Measurements from ENCODE around the gene GPHA2. TPM values are rescaled to one million over a fixed set of nuclear protein-coding genes. Genes with fewer than 3 reads are reported as not detected.

Gene GPHA2
- total RNA-seq, 1 donor = not detected

- Histone ChIP-seq H3K36me3 (ENCODE audit: insufficient read depth, low read length) (peaks cover 20% of the 10 kb centered on the region), H2AFZ (ENCODE audit: low read length) (no peak overlapping the region), H3K79me2 (ENCODE audit: insufficient read depth, low read length) (no peaks in the 10 kb centered on the region), H3K27me3 (ENCODE audit: insufficient read depth, low read length) (no peaks in the 10 kb centered on the region), H4K20me1 (ENCODE audit: insufficient read depth, low read length) (no peaks in the 10 kb centered on the region), H3K9me3 (ENCODE audit: low read depth, low read length) (no peaks in the 10 kb centered on the region), H3K4me3 (ENCODE audit: insufficient read depth, low read length) (no peak overlapping the region), H3K27ac (ENCODE audit: low read depth, low read length) (no peak overlapping the region), H3K4me2 (ENCODE audit: insufficient read depth, low read length) (no peak overlapping the region), H3K4me1 (ENCODE audit: insufficient read depth, low read length) (no peaks in the 10 kb centered on the region)
- no peak for TF ChIP-seq CTCF (IDR thresholded peaks at IDR 0.05; ENCODE audit: extremely low read depth, low read depth, low read length)
- peak; percentile 92 for DNase-seq (ENCODE audit: insufficient read length, low spot score, missing footprints)
Measured at GRCh38 chr11:64898076-64898445, 37.6 kb downstream of the GPHA2 start.

GRCh38 chr11:64897381-64898075 lies 38.2 kb downstream of the GPHA2 start:
- H3K9me3 ChIP-seq (ENCODE audit: low read depth, low read length) = no peaks in the 10 kb centered on the region
- no peak overlapping the region for H3K4me2 ChIP-seq (ENCODE audit: insufficient read depth, low read length)
- TF ChIP-seq CTCF (IDR thresholded peaks at IDR 0.05; ENCODE audit: extremely low read depth, low read depth, low read length) = no peak
- H3K36me3 ChIP-seq (ENCODE audit: insufficient read depth, low read length) = peaks cover 19% of the 10 kb centered on the region
- no peak overlapping the region for H3K27ac ChIP-seq (ENCODE audit: low read depth, low read length)
- no peak overlapping the region for H2AFZ ChIP-seq (ENCODE audit: low read length)
- no peaks in the 10 kb centered on the region for H3K4me1 ChIP-seq (ENCODE audit: insufficient read depth, low read length)
- H3K79me2 ChIP-seq (ENCODE audit: insufficient read depth, low read length) = no peaks in the 10 kb centered on the region
- no peak overlapping the region for H3K4me3 ChIP-seq (ENCODE audit: insufficient read depth, low read length)
- H4K20me1 ChIP-seq (ENCODE audit: insufficient read depth, low read length) = no peaks in the 10 kb centered on the region
- DNase-seq (ENCODE audit: insufficient read length, low spot score, missing footprints) = peak; percentile 80
- no peaks in the 10 kb centered on the region for H3K27me3 ChIP-seq (ENCODE audit: insufficient read depth, low read length)

GRCh38 chr11:64896448-64897022 lies 39.2 kb downstream of the GPHA2 start:
- Histone ChIP-seq H3K4me3 (ENCODE audit: insufficient read depth, low read length) (no peak overlapping the region), H3K79me2 (ENCODE audit: insufficient read depth, low read length) (no peaks in the 10 kb centered on the region), H3K4me2 (ENCODE audit: insufficient read depth, low read length) (no peak overlapping the region), H3K27me3 (ENCODE audit: insufficient read depth, low read length) (no peaks in the 10 kb centered on the region), H3K36me3 (ENCODE audit: insufficient read depth, low read length) (peaks cover 12% of the 10 kb centered on the region), H3K27ac (ENCODE audit: low read depth, low read length) (no peak overlapping the region), H3K4me1 (ENCODE audit: insufficient read depth, low read length) (no peaks in the 10 kb centered on the region), H3K9me3 (ENCODE audit: low read depth, low read length) (no peaks in the 10 kb centered on the region), H4K20me1 (ENCODE audit: insufficient read depth, low read length) (no peaks in the 10 kb centered on the region), H2AFZ (ENCODE audit: low read length) (no peak overlapping the region)
- no peak for DNase-seq (ENCODE audit: insufficient read length, low spot score, missing footprints)
- TF ChIP-seq CTCF (IDR thresholded peaks at IDR 0.05; ENCODE audit: extremely low read depth, low read depth, low read length) = no peak

DNA sequence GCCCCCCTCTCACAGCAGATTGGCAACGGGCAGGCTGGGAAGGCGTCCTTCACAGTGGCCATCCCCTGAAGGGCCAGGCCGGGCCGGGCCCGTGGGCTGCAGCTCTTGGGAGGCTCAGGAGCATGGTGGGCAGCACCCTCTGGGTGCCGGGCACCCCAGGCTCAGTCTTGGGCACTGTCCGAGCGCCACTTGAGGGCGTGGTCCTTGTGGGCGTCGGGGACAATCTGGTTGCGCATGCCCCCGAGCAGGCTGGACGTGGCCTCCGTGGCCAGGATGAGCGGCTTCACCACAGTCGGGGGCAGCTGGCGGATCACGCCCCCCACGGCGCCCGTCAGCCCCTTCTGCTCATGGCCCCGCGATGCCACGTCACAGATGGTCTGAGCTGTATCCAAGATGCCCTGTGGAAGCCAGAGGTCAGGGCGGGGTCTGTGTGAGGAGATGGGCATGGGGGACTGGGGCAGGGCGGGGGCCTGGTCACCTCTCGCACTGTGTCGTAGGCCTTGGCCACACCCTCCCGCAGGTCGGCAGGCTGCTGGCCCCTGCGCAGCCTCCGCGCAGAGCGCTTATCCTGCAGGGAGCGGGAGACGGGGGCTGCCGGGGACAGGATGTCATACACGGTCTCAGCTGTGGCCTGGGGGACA lies 40.8 kb downstream of the GPHA2 start:
- Histone ChIP-seq H3K4me1 (ENCODE audit: insufficient read depth, low read length) (no peaks in the 10 kb centered on the region), H3K27ac (ENCODE audit: low read depth, low read length) (no peak overlapping the region), H3K4me2 (ENCODE audit: insufficient read depth, low read length) (no peak overlapping the region), H3K27me3 (ENCODE audit: insufficient read depth, low read length) (no peaks in the 10 kb centered on the region), H2AFZ (ENCODE audit: low read length) (no peak overlapping the region), H3K36me3 (ENCODE audit: insufficient read depth, low read length) (peaks cover 12% of the 10 kb centered on the region), H3K79me2 (ENCODE audit: insufficient read depth, low read length) (no peaks in the 10 kb centered on the region), H3K9me3 (ENCODE audit: low read depth, low read length) (no peaks in the 10 kb centered on the region), H3K4me3 (ENCODE audit: insufficient read depth, low read length) (no peak overlapping the region), H4K20me1 (ENCODE audit: insufficient read depth, low read length) (no peaks in the 10 kb centered on the region)
- DNase-seq (ENCODE audit: insufficient read length, low spot score, missing footprints) = no peak
- TF ChIP-seq CTCF (IDR thresholded peaks at IDR 0.05; ENCODE audit: extremely low read depth, low read depth, low read length) = no peak

Measured in osteoblast (primary cell).